GM19328 (cell line): Measurements from ENCODE around the gene CDK17.
"Not testable (repeated sequence)": the region's sequence is repeated elsewhere in the genome, so short reads cannot be mapped to it uniquely, and the experiment has no call there.

Source experiments
- ATAC-seq: cut with Tn5 transposase; IDR thresholded peaks from one replicate; pipeline ENCODE4 v1.9.1; 2021; ENCODE audit warnings: mild to moderate bottlenecking, moderate library complexity; ENCODE audit not compliant: unreplicated experiment

CDK17 gene

DNA sequence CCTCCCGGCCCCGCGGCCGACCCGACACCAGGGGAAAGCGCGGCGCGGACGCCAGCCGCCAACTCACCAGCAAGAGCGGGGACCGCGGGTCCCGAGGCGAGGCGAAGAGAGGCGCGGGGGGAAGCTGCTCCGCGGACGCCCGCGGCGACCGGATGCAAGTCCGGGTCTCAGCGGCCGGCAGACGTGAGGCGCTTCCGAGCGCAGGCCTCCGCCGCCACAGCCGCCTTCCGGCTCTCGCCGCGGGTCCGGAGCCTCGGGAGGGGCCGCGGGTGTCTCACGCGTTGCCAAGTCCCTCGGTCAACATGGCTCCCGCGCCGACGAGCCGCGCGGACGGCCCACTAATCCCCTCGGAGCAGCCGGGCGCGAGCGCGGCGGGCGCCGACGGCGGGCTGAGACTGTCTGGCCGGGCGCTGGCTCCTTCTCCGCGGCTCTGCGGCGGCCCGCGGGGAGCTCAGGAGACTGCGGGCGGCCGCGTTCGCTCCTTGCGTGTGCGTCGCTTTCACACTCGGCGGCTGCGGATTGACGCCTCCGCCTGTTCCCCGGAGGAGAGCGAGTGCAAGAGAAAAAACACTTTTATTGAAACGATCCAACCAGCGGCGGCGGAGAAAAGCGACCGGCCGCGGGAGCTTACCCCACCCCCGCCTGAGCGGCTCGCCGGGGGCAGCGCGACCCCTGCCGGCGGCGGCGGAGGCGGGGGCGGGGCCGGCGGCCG lies at the start of gene CDK17:
TSS of gene CDK17 (minus strand) at position 521 of the 712 bp plus-strand sequence. CDS start 65,603 bp downstream, outside the sequence.
- peak; percentile 50 for ATAC-seq

DNA sequence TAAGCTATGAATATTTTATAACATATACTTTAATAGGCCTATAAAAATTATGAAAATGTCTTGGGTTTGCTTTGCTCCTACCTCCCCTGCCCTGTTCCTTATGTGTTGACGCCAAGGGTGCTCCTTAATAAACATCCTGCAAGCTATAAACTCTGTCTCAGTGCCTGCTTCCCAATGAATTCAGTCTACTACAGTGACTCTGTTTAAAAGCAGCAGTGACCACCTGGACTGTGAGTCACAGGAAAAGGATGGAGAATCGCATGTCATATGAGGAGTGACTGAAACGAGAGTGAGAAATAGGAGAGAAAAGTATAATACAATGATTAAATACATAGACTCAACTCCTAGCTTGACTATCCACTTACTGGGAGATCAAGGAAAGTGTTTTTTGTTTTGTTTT lies 48.1 kb upstream of the CDK17 start:
- ATAC-seq, result no peak

DNA sequence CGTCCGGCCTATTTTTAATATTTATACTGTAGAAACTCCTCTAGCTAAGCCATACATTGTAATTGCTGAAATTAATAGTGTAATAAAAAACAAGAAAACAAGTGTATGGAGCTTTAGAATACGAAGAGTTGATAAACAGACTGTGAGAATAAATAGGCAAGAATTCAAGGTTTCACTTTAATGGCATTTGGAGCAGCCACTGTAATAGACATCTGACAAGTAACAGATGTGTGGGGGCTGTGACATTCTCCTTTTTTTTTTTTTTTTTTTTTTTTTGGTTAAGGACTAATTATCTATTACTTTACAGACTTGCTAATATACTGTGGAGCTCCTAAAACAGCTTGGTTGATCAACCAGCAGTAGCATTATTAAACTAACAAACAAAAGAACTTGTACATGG lies 47.0 kb upstream of the CDK17 start:
- no peak for ATAC-seq

DNA sequence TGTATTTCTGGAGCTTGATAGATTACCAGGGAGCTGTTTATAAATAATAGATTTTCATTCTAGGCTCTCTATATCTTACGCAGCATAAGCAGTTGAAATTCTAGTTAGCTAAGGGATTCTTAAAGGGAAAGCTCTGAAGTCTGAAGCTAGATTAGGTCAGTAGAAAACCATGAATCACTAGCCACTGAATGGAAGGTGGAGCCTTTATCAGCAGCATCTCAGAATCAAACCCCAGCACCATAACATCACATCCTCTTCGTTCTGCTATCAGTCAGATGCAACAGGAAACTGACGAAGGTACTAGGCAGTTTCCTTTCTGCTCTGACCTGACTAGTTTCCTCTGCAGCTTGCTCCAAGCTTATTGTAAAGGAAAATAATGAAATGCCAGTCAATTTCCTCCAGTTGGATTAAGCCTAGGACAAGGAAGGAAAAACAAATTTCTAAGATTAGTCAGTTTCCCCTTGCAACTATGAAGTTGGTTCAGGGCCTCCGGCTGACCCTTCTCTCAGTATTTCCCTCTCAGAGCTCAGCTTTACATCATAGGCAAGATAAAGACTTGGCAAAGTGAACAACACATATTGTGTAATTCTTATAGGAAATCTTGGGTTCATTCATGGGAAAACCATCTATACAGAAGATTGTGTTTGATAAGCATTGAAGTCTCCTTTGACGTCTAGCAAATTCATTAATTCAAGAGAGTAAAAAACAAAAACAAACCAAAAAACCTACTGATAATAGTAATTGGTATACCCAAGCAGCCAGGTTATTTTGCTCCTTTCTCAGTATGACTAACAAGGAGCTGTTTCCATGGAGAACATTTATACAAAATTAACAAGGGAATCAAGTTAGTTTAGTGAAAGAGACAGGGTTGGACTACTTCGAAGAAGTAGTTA lies 45.7 kb upstream of the CDK17 start:
- peak; percentile 94 for ATAC-seq

DNA sequence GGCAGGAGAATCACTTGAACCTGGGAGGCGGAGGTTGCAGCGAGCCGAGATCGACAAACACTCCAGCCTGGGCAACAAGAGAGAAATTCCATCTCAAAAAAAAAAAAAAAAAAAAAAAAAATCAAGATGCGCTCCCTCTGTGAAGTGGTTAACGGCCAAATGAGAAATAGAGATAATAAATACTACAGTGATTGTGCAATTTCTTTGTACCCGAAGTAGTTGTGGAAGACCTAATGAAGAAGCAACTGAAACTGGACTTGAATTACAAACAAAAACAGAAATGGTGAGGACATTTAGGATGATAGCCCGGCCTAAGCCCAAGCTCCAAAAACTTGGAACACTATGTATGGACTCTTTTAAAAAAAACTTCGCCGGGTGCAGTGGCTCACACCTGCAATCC lies 44.2 kb upstream of the CDK17 start:
- ATAC-seq, result no peak

DNA sequence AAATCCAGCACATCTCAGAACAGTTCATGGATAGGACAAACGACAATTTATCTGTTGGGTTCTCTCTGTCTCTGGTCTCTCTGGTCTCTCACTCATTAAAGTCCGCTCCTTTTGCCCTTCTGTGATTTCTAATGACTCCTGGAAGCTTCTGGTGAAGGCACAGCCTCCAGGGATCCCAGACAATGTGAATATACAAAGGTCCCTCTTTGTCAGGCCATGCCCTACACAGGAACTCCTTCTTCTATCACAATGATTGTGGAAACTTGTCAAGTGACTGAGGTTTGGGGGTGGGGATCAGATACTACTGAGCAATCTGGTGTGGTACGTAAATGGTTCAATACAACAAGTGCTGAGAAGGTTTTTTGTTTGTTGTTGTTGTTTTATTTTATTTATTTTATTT lies 42.7 kb upstream of the CDK17 start:
- ATAC-seq, result no peak

DNA sequence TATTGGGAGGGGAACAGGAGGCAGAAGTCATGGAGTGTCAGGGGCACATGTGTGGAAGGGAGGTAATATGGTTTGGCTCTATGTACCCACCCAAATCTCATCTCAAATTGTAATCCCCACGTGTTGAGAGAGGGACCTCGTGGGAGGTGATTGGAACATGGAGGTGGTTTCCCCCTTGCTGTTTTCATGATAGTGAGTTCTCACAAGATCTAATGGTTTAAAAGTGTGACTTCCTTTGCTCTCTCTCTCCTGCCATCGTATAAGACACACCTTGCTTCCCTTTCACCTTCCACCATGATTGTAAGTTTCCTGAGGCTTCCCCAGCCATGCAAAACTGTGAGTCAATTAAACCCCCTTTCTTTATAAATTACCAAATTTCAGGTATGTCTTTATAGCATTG lies 41.6 kb upstream of the CDK17 start:
- ATAC-seq, result no peak

DNA sequence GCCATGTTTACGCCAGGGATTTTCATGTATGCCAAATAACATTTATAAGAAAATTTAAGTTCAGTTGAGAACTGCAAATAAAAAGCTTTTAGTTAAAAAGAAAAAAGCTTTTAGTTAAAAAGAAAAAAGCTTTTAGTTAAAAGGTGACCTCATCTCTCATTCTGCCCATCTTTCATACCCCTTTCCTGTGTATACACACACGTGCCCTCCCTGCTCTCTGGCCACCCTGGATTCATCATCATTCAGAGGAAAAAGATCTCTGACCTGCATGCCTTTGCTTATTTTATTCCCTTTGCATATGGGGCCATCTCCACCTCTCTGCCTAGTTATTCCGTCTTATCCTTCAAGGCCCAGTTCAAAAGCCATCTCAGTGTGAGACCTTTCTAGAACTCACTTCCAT lies 38.1 kb upstream of the CDK17 start:
- ATAC-seq, result no peak

DNA sequence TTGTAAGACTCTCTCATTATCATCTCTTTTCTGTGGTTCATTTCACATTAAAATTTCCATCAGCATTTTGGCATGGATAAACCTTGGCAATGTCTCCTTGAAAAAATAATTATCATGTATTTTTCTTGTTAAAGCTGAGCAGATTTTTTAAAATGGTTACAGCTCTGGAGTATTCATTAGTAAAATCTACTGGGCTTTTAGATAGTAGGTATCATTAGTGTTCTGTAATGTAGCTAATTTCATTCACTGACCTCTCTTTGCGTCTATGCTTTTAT lies 36.9 kb upstream of the CDK17 start:
- no peak for ATAC-seq

DNA sequence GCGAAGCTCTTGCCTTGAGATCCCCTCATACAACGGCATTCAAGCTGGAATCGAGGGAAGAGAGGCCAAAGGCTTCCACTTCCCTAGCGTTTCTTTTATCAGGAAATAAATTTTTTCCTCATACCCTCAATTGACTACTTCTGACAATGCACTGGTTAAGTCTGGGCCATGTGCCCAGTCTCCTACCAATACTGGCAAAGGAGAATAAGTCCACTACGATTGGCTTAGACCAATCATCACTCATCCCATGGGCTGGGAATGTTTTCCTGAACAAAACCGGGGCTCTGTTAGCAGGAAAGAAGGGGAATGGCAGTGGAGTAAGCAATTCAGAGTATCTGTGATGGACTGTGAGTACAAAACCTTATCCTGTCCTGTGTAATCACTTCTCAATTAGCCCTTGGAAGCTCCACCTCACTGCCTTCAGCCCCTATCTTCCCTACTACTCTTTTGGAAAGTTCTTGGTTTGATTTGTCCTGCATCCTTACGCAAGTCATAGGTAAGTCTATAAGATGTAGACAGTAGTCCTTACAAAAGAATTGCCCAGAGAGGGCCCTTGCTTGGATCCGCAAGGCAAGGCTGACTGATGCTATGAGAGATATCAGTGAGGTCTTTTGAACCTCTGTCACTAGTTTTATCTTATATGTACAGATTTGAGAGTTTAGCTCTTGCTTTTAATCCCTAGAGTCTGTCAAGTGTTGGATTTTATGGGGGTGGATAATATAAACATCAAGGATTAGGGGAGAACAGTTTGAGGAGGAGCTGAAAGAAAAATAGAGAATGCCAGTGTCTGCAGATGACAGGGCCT lies 36.3 kb upstream of the CDK17 start:
- no peak for ATAC-seq

DNA sequence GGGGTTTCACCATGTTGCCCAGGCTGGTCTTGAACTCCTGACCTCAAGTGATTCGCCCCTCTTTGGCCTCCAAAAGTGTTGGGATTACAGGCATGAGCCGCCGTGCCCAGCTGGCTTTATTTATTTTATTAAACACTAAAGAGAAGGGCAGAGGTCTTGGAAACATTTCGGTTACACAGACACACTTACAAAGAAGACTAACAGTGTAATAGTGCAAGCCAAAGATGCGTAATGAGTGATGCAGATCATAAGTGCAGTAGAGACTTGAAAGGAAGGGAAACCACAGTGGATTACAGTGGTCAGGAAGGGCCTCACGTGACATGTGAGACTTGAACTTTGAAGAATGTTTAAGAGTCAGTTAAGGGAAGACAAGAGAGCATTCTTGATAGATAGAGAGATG lies 33.9 kb upstream of the CDK17 start:
- ATAC-seq, result no peak

DNA sequence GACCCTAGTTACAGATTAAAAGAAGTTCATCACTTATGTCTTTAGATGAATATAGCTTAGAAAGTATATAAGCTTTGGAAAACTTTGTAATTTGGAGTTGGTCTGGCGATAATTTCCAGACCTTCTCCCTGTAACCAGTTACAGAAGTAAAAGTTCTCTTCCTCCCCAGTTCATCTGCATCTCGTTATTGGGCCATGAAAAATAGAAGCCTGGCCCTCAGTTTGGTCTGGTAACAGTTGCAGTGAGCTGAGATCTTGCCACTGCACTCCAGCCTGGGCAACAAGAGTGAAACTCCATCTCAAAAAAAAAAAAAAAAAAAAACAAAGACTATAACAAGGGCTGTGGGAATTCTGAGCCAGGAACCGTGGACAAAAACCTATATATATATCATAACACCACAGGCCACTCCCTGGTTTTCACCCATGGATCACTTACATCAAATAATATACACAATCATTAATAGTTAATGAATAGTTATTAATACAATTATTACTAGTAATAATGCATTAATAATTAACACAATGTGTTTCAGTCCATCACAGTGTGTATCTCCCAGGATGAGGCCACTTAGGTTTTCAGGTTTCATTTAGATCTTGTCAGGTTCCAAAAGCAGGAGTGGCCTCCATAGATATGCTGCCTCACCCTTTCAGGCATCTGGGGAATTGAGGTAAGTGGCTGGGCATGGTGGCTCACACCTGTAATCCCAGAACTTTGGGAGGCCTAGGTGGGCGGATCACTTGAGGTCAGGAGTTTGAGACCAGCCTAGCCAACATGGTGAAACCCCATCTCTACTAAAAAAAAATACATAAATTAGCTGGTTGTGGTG lies 32.5 kb upstream of the CDK17 start:
- not testable (repeated sequence) for ATAC-seq

DNA sequence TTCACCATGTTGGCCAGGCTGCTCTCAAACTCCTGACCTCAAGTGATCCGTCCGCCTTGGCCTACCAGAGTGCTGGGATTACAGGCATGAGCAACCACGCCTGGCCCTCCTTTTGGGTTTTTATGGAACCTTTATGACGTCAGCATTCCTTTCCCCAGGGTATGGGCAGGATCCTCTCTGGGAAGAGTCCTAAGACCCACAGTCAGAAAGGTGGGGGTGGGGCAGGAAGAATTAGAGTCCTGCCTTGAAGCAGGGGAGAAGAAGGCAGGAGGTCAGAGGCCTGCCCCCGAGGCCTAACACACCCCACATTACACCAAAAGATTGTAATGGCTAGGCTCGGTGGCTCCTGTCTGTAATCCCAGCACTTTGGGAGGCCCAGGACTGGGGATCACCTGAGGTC lies 30.8 kb upstream of the CDK17 start:
- ATAC-seq, result no peak

DNA sequence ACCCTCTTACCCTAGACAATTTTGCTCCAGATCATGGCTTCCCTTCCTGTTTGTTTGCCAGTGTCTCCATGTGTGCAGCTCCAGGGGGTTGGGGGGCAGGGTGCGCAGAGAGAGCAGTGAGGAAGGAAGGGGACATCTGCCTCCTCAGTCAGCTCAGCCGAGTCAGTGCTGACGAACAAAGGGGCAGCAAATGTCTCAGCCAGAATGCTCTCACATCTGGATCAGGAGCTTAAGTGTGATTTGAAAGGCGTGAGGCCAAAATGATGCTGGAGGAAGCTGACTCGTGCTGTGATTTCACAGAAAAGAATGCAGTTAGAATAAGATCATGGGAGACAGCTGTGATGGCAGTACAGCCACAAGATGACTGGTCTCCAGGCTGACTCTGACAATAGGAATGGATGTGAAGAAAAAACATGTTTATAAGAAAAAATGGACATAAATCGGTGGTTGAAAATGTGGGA lies 27.1 kb upstream of the CDK17 start:
- no peak for ATAC-seq

DNA sequence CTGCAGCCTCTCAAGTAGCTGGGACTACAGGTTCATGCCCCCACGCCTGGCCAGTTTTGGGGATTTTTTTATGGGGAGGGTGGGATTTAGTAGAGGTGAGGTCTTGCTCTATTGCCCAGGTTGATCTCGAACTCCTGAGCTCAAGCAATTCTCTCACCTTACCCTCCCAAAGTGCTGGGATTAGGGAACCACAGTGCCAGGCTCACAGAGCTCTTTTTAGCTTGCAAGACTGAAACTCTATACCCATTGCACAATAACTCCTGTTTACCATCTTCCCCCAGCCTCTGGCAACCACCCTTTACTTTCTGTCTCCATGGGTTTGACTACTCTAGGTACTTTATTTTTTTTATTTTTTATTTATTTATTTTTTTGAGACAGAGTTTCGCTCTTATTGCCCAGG lies 25.7 kb upstream of the CDK17 start:
- ATAC-seq, result no peak

DNA sequence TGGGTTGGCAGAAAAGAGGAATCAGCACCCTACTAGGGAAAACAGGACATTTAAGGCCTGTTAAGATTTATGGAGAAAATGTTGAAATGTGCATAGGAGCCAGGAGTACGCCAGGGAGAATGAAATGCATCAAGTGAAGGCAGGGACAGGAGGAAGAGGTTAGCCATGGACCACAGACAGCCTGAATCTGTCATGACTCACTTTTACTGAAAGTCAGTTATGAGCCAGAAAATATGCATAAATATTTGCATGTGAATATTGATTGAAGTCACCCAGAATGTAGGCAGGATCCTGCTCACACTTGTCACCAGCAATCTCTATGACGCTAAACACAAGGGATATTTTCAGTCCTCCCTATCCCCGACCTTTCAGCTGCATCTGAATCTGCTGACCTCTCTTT lies 25.1 kb upstream of the CDK17 start:
- no peak for ATAC-seq

DNA sequence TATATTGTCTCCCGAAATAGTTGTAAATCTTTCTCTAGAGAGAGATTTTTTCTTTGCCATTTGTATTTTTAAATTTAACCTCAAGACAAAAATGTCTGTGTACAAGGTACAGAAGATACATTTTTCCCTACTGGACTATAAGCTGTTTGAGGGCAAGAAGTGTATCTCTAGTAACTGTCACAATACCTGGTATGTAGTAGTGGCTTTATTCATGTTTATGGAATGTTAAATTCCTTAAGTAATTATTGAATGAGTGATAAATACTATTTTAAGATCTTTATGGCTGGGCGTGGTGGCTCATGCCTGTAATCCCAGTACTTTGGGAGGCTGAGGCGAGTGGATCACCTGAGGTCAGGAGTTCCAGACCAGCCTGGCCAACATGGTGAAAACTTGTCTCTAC lies 24.4 kb upstream of the CDK17 start:
- ATAC-seq, result no peak

DNA sequence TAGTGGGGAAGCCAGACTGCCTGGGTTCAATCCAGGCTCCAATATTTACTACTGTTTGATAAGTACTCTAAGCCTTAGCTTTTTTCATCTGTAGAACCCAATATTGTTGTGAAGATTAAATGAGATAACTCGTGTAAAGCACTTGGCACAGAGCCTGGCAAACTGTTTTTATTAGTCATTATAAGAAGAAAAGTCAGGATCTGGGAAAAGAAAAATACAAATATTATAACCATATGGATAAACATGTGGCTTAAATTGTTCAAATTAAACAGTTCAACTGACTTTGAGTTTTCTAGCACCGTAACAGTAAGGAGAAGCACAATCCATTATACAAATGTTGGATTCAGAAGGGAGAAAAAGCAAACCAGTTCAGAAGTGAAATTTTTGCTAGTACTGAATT lies 22.0 kb upstream of the CDK17 start:
- ATAC-seq, result no peak

DNA sequence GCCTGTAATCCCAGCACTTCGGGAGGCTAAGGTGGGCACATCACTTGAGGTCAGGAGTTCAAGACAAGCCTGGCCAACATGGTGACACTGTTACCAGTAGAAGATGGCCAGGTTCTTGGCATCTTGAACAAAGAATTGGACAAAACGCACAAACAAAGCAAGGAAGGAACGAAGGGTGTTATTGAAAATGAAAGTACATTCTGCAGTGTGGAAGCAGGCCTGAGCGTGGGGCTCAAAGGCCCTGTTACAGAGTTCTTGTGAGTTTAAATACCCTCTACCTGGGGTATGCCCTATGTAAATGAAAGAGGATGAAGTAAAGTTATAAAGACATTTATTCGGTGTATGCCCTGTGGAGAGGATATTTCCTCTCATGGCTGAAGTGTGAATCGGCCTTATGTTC lies 20.8 kb upstream of the CDK17 start:
- no peak for ATAC-seq

DNA sequence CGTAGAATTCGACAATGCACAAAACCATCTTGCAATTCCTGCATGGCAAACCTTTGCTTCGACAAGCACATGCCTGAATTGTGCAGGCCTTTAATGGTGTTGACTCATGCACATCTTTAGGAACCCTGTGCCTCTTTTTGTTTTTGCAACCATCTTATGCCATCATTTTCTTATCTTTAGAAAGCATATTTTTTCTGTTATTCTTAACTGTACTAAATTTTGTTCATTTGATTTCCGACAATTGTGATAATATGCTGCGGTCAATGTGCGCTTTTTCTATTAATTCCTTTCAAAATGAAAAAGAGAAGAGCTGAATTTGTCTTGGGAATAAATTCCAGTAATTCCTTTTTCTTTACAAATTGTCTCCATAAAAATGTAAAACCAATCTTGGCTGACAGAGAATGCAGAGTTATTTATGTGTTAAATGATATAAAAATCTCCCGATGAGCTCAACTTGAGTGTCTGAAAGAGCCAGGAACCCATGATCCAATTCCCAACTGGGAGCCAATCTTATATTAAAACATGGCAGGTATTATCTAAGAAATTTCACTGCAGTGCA lies 20.1 kb upstream of the CDK17 start:
- ATAC-seq, result no peak
